OCI-LY3 (cell line): ENCODE measurements around the gene PAQR5.
"Not testable (repeated sequence)": the region's sequence is repeated elsewhere in the genome, so short reads cannot be mapped to it uniquely, and the experiment has no call there.

Experiments used
- H2AFZ ChIP-seq: fragments of 200-600, 300-600 bp; shearing (Covaris generic); 2 replicates; pipeline ENCODE4 v1.6.0; 2014; ENCODE audit warnings: antibody characterized with exemption, low read depth, low read length
- H3K27ac ChIP-seq: fragments of 200-600, 300-600 bp; sonication (generic); 2 replicates; pipeline ENCODE4 v1.5.1; 2014; ENCODE audit warnings: mild to moderate bottlenecking, low read length, moderate library complexity, mixed read lengths
- H3K27me3 ChIP-seq: fragments of 200-600, 300-600 bp; sonication (generic); 2 replicates; pipeline ENCODE4 v1.6.1; 2014; ENCODE audit warnings: low read depth, low read length, mixed read lengths
- H3K36me3 ChIP-seq: fragments of 200-600, 300-600 bp; sonication (generic); replicated peaks from 2 replicates; pipeline ENCODE3; 2014; ENCODE audit warnings: low read depth, low read length, mixed read lengths
- H3K4me1 ChIP-seq: fragments of 300-600, 200-600 bp; sonication (generic); 2 replicates; pipeline ENCODE4 v1.6.1; 2014; ENCODE audit warnings: low read length, mixed read lengths
- H3K4me2 ChIP-seq: fragments of 200-600, 300-600 bp; sonication (generic); 2 replicates; pipeline ENCODE4 v1.6.1; 2014; ENCODE audit warnings: low read length, mixed read lengths
- H3K4me3 ChIP-seq: fragments of 300-600, 200-600 bp; sonication (generic); 2 replicates; pipeline ENCODE4 v1.5.1; 2014; ENCODE audit warnings: antibody characterized with exemption, mild to moderate bottlenecking, low read length, moderate library complexity
- H3K79me2 ChIP-seq: fragments of 300-600, 200-600 bp; shearing (Covaris generic); 2 replicates; pipeline ENCODE4 v1.6.1; 2014; ENCODE audit warnings: mild to moderate bottlenecking, low read length, mixed read lengths
- H3K9ac ChIP-seq: fragments of 300-600, 200-600 bp; shearing (Covaris generic); 2 replicates; pipeline ENCODE4 v1.6.0; 2014; ENCODE audit warnings: mild to moderate bottlenecking, low read length, moderate library complexity
- H3K9me3 ChIP-seq: fragments of 200-600, 300-600 bp; shearing (Covaris generic); 2 replicates; pipeline ENCODE4 v1.6.1; 2014; ENCODE audit warnings: low read length, mixed read lengths; ENCODE audit not compliant: insufficient read depth
- H4K20me1 ChIP-seq: fragments of 200-600, 300-600 bp; sonication (generic); 2 replicates; pipeline ENCODE4 v1.6.1; 2016; ENCODE audit warnings: low read length, mixed read lengths; ENCODE audit not compliant: insufficient read depth
- CTCF ChIP-seq: fragments of 200-600, 300-600 bp; sonication (generic); IDR thresholded peaks from 2 replicates; pipeline ENCODE4 v1.5.1; 2014; ENCODE audit warnings: antibody characterized with exemption, low read length, low read depth
- EZH2phosphoT487 ChIP-seq: fragments of 200-600 bp; shearing (Covaris generic); IDR thresholded peaks from 2 replicates; pipeline ENCODE4 v1.6.1; 2018; ENCODE audit warnings: antibody characterized with exemption, mixed run types, low read depth

PAQR5 gene

GRCh38 chr15:69290346-69291164 is 8.2 kb upstream of the PAQR5 start:
- no peak overlapping the region for H3K9ac ChIP-seq
- TF ChIP-seq EZH2phosphoT487 (no peak), CTCF (no peak)
- no peaks in the 10 kb centered on the region for H3K9me3 ChIP-seq
- no peaks in the 10 kb centered on the region for H3K36me3 ChIP-seq
- H2AFZ ChIP-seq: no peak overlapping the region
- peaks cover 10% of the 10 kb centered on the region; the same call in 1 of the 2 replicates for H3K27me3 ChIP-seq
- H3K4me2 ChIP-seq: no peak overlapping the region
- H3K4me3 ChIP-seq: no peak overlapping the region
- no peaks in the 10 kb centered on the region for H3K79me2 ChIP-seq
- H3K4me1 ChIP-seq: no peaks in the 10 kb centered on the region
- no peak overlapping the region for H3K27ac ChIP-seq
- no peaks in the 10 kb centered on the region for H4K20me1 ChIP-seq

GRCh38 chr15:69291651-69292050 is 7.1 kb upstream of the PAQR5 start:
- not testable (repeated sequence) for H3K36me3 ChIP-seq, H3K4me1 ChIP-seq, H3K79me2 ChIP-seq, H4K20me1 ChIP-seq, H3K9me3 ChIP-seq, H2AFZ ChIP-seq, H3K9ac ChIP-seq, H3K27ac ChIP-seq, H3K4me2 ChIP-seq, H3K4me3 ChIP-seq
- peaks cover 17% of the 10 kb centered on the region; the same call in 1 of the 2 replicates for H3K27me3 ChIP-seq

- Histone ChIP-seq H3K4me3 (no peak overlapping the region), H3K4me2 (no peak overlapping the region), H2AFZ (no peak overlapping the region), H3K9me3 (no peaks in the 10 kb centered on the region), H3K27me3 (peaks cover 17% of the 10 kb centered on the region; the same call in 1 of the 2 replicates), H3K27ac (no peak overlapping the region), H3K9ac (no peak overlapping the region), H3K4me1 (no peaks in the 10 kb centered on the region), H3K79me2 (no peaks in the 10 kb centered on the region), H4K20me1 (no peaks in the 10 kb centered on the region), H3K36me3 (no peaks in the 10 kb centered on the region)
- TF ChIP-seq EZH2phosphoT487 (no peak), CTCF (no peak)
Measured at GRCh38 chr15:69292826-69293420, 5.8 kb upstream of the PAQR5 start.

GRCh38 chr15:69293741-69294615 is 4.7 kb upstream of the PAQR5 start:
- H3K4me2 ChIP-seq: no peak overlapping the region
- H4K20me1 ChIP-seq: no peaks in the 10 kb centered on the region
- no peaks in the 10 kb centered on the region for H3K4me1 ChIP-seq
- peaks cover 17% of the 10 kb centered on the region; the same call in 1 of the 2 replicates for H3K27me3 ChIP-seq
- no peak overlapping the region for H2AFZ ChIP-seq
- H3K27ac ChIP-seq: no peak overlapping the region
- H3K79me2 ChIP-seq: no peaks in the 10 kb centered on the region
- H3K9me3 ChIP-seq: no peaks in the 10 kb centered on the region
- H3K4me3 ChIP-seq: no peak overlapping the region
- no peaks in the 10 kb centered on the region for H3K36me3 ChIP-seq
- no peak overlapping the region for H3K9ac ChIP-seq
- no peak for TF ChIP-seq CTCF
- no peak for TF ChIP-seq EZH2phosphoT487
